Subcutaneous abdominal adipose tissue (tissue), 5 donors: ENCODE data around the gene PPP1R12B.
"Not testable (repeated sequence)": the region's sequence is repeated elsewhere in the genome, so short reads cannot be mapped to it uniquely, and the experiment has no call there.

Experiments
- H3K27ac ChIP-seq: one replicate; pipeline ENCODE4 v1.7.0; 2013; ENCODE audit warnings: low read depth, mild to moderate bottlenecking, inconsistent platforms, low read length, moderate library complexity
- H3K27me3 ChIP-seq, 5 donors: one replicate each; pipeline ENCODE4 v1.7.0; 2013; ENCODE audit warnings: low read length in 5 of 5, inconsistent platforms in 1 of 5; ENCODE audit not compliant: control insufficient read depth in 5 of 5, insufficient read depth in 4 of 5
- H3K36me3 ChIP-seq, 5 donors: one replicate each; pipeline ENCODE4 v1.7.0; 2013; ENCODE audit warnings: low read length in 5 of 5; ENCODE audit not compliant: control insufficient read depth in 5 of 5, insufficient read depth in 5 of 5
- H3K4me1 ChIP-seq, 5 donors: one replicate each; pipeline ENCODE4 v1.7.0; 2013; ENCODE audit warnings: low read length in 5 of 5, mild to moderate bottlenecking in 3 of 5, moderate library complexity in 1 of 5; ENCODE audit not compliant: control insufficient read depth in 5 of 5, insufficient read depth in 5 of 5
- H3K4me3 ChIP-seq, 5 donors: one replicate each; pipeline ENCODE4 v1.7.0; 2013; ENCODE audit warnings: low read length in 5 of 5, low read depth in 1 of 5
- H3K9ac ChIP-seq, 5 donors: one replicate each; pipeline ENCODE4 v1.7.0; 2013; ENCODE audit warnings: low read length in 5 of 5, mild to moderate bottlenecking in 4 of 5, moderate library complexity in 3 of 5
- H3K9me3 ChIP-seq, 5 donors: one replicate each; pipeline ENCODE4 v1.7.0; 2013; ENCODE audit warnings: low read length in 5 of 5; ENCODE audit not compliant: control insufficient read depth in 5 of 5
- donor health status: healthy.
- donor health status: healthy.
- donor health status: healthy.
- donor health status: healthy.
- donor health status: healthy.

PPP1R12B gene

GRCh38 chr1:202433155-202434043 lies 84.9 kb downstream of the PPP1R12B start:
- H3K36me3 ChIP-seq = peaks cover 40 to 58% (median 46%) of the 10 kb centered on the region in 5 donors
- no peaks in the 10 kb centered on the region for H3K27me3 ChIP-seq
- H3K9me3 ChIP-seq = no peaks in the 10 kb centered on the region
- no peak overlapping the region for H3K4me3 ChIP-seq
- H3K4me1 ChIP-seq = no peaks in the 10 kb centered on the region
- no peak overlapping the region for H3K27ac ChIP-seq
- no peak overlapping the region for H3K9ac ChIP-seq

- H3K27ac ChIP-seq = no peak overlapping the region
Measured at GRCh38 chr1:202434059-202434458, 85.6 kb downstream of the PPP1R12B start.

GRCh38 chr1:202438393-202439174 lies 90.1 kb downstream of the PPP1R12B start:
- Histone ChIP-seq H3K36me3 (peaks cover 51 to 85% (median 64%) of the 10 kb centered on the region in 5 donors), H3K4me3 (no peak overlapping the region), H3K27ac (no peak overlapping the region), H3K27me3 (no peaks in the 10 kb centered on the region), H3K4me1 (no peaks in the 10 kb centered on the region), H3K9ac (no peak overlapping the region), H3K9me3 (no peaks in the 10 kb centered on the region)

More at GRCh38 chr1:202434059-202434458, 85.6 kb downstream of the PPP1R12B start:
- Histone ChIP-seq H3K4me1 (no peaks in the 10 kb centered on the region), H3K27me3 (no peaks in the 10 kb centered on the region), H3K9me3 (no peaks in the 10 kb centered on the region), H3K4me3 (no peak overlapping the region), H3K9ac (no peak overlapping the region), H3K36me3 (peaks cover 46 to 64% (median 52%) of the 10 kb centered on the region in 5 donors)

- Histone ChIP-seq H3K27ac (no peak overlapping the region), H3K36me3 (peaks cover 51 to 82% (median 62%) of the 10 kb centered on the region in 5 donors), H3K27me3 (no peaks in the 10 kb centered on the region), H3K9ac (no peak overlapping the region), H3K4me1 (no peaks in the 10 kb centered on the region), H3K4me3 (no peak overlapping the region), H3K9me3 (no peaks in the 10 kb centered on the region)
Measured at GRCh38 chr1:202439308-202439707, 90.8 kb downstream of the PPP1R12B start.

GRCh38 chr1:202448140-202448539 lies 99.6 kb downstream of the PPP1R12B start:
- not testable (repeated sequence) for H3K4me3 ChIP-seq, H3K9ac ChIP-seq, H3K9me3 ChIP-seq, H3K4me1 ChIP-seq, H3K27me3 ChIP-seq, H3K27ac ChIP-seq
- peaks cover 9 to 30% (median 22%) of the 10 kb centered on the region in 5 donors for H3K36me3 ChIP-seq

- H3K4me3 ChIP-seq, H3K27ac ChIP-seq, H3K9me3 ChIP-seq, H3K9ac ChIP-seq, H3K4me1 ChIP-seq, H3K27me3 ChIP-seq: not testable (repeated sequence)
- peaks cover 3 to 19% (median 12%) of the 10 kb centered on the region in 5 donors for H3K36me3 ChIP-seq
Measured at GRCh38 chr1:202451641-202452040, 103.1 kb downstream of the PPP1R12B start.

- no peak overlapping the region for H3K4me3 ChIP-seq
- no peak overlapping the region for H3K27ac ChIP-seq
Measured at GRCh38 chr1:202452508-202452907, 104.0 kb downstream of the PPP1R12B start.

GRCh38 chr1:202456372-202457169 lies 108.1 kb downstream of the PPP1R12B start:
- H3K4me3 ChIP-seq, H3K27ac ChIP-seq, H3K27me3 ChIP-seq, H3K9me3 ChIP-seq, H3K9ac ChIP-seq: not testable (repeated sequence)
- H3K4me1 ChIP-seq = peaks cover 0 to 12% (median 0%) of the 10 kb centered on the region in 5 donors
- peaks cover 0 to 11% (median 5%) of the 10 kb centered on the region in 5 donors for H3K36me3 ChIP-seq

More at GRCh38 chr1:202452508-202452907, 104.0 kb downstream of the PPP1R12B start:
- Histone ChIP-seq H3K9me3 (no peaks in the 10 kb centered on the region), H3K4me1 (no peaks in the 10 kb centered on the region), H3K27me3 (no peaks in the 10 kb centered on the region), H3K36me3 (peaks cover 3 to 16% (median 10%) of the 10 kb centered on the region in 5 donors), H3K9ac (no peak overlapping the region)

- H3K27ac ChIP-seq, H3K9me3 ChIP-seq: not testable (repeated sequence)
- peaks cover 0 to 15% (median 5%) of the 10 kb centered on the region in 5 donors for H3K36me3 ChIP-seq
Measured at GRCh38 chr1:202458651-202459050, 110.2 kb downstream of the PPP1R12B start.

More at GRCh38 chr1:202458651-202459050, 110.2 kb downstream of the PPP1R12B start:
- H3K27me3 ChIP-seq, H3K4me3 ChIP-seq, H3K9ac ChIP-seq: not testable (repeated sequence)
- H3K4me1 ChIP-seq = peaks cover 0 to 12% (median 0%) of the 10 kb centered on the region in 5 donors
